Measurements from ENCODE around the gene GDI1. TPM values are rescaled to one million over a fixed set of nuclear protein-coding genes. Genes with fewer than 3 reads are reported as not detected.

GDI1 gene
- total and polyA plus RNA-seq, 2 experiments from 2014 or later: 48.5 to 95.9 TPM

GRCh38 chrX:154443479-154443910 is 6.5 kb downstream of the GDI1 start:
- no peaks in the 10 kb centered on the region for H3K9me2 ChIP-seq (ENCODE audit: insufficient read depth)
- H3K27me3 ChIP-seq (ENCODE audit: insufficient read depth): no peaks in the 10 kb centered on the region
- TF ChIP-seq POLR2AphosphoS5 (IDR thresholded peaks at IDR 0.05; ENCODE audit: low read depth) (no peak), CREB1 (CRISPR knock-in tag; IDR thresholded peaks at IDR 0.05; ENCODE audit: low read depth) (no peak), ZNF114 (CRISPR knock-in tag; IDR thresholded peaks at IDR 0.05) (no peak), STAT1 (IDR thresholded peaks at IDR 0.05; ENCODE audit: unreplicated experiment) (no peak)
- TF ChIP-seq, protein P1, sequence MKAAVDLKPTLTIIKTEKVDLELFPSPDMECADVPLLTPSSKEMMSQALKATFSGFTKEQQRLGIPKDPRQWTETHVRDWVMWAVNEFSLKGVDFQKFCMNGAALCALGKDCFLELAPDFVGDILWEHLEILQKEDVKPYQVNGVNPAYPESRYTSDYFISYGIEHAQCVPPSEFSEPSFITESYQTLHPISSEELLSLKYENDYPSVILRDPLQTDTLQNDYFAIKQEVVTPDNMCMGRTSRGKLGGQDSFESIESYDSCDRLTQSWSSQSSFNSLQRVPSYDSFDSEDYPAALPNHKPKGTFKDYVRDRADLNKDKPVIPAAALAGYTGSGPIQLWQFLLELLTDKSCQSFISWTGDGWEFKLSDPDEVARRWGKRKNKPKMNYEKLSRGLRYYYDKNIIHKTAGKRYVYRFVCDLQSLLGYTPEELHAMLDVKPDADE (IDR thresholded peaks at IDR 0.05): no peak
- H3K27me3 Mint-ChIP-seq (ENCODE audit: insufficient read depth, low read depth, poor library complexity): peaks cover 9% of the 10 kb centered on the region
- H3K4me1 Mint-ChIP-seq: peaks cover 3% of the 10 kb centered on the region; the same call in 1 of the 3 replicates
- no peaks in the 10 kb centered on the region for H3K36me3 ChIP-seq (ENCODE audit: insufficient read depth)
- H3K4me3 ChIP-seq: peak overlapping the region; percentile 51
- H3K4me3 Mint-ChIP-seq: peak overlapping the region; percentile 73
- no peak overlapping the region for H3K27ac ChIP-seq (ENCODE audit: low read depth)
- no peaks in the 10 kb centered on the region for H3K9me3 Mint-ChIP-seq
- no peaks in the 10 kb centered on the region for H3F3A ChIP-seq (replicated peaks; ENCODE audit: low read depth)
- peak overlapping the region; percentile 78 for H3K4me2 ChIP-seq
- no peak overlapping the region for H2AFZ ChIP-seq
- ATAC-seq (peak; percentile 45), DNase-seq (ENCODE audit: low spot score) (peak; percentile 30)
- no peak overlapping the region for H3K27ac Mint-ChIP-seq
- peaks cover 19% of the 10 kb centered on the region; the same call in 2 of the 3 replicates for H3K36me3 Mint-ChIP-seq (ENCODE audit: low read depth)
- H3K4me1 ChIP-seq (ENCODE audit: insufficient read depth): 0 out of 2 replicates have a peak, but pooled peaks cover 3% of the 10 kb centered on the region
- peaks cover 4% of the 10 kb centered on the region for H3K79me2 ChIP-seq (replicated peaks; ENCODE audit: insufficient read depth)
- H4K20me1 ChIP-seq (replicated peaks; ENCODE audit: insufficient read depth): no peaks in the 10 kb centered on the region

- Histone ChIP-seq H3K27me3 (ENCODE audit: insufficient read depth) (no peaks in the 10 kb centered on the region), H3K4me3 (peak within 1 kb of the TSS; percentile 62), H3K79me2 (replicated peaks; ENCODE audit: insufficient read depth) (no peaks in the 10 kb centered on the region), H3F3A (replicated peaks; ENCODE audit: low read depth) (no peaks in the 10 kb centered on the region), H3K4me1 (ENCODE audit: insufficient read depth) (0 out of 2 replicates have a peak, but pooled peaks cover 3% of the 10 kb centered on the region), H3K27ac (ENCODE audit: low read depth) (no peak within 1 kb of the TSS), H4K20me1 (replicated peaks; ENCODE audit: insufficient read depth) (no peaks in the 10 kb centered on the region), H3K9me2 (ENCODE audit: insufficient read depth) (no peaks in the 10 kb centered on the region), H3K36me3 (ENCODE audit: insufficient read depth) (no peaks in the 10 kb centered on the region), H2AFZ (no peak within 1 kb of the TSS), H3K4me2 (peak within 1 kb of the TSS; percentile 78)
- peak within 1 kb of the TSS; percentile 73 for H3K4me3 Mint-ChIP-seq
- H3K27ac Mint-ChIP-seq: no peak within 1 kb of the TSS
- H3K9me3 Mint-ChIP-seq: no peaks in the 10 kb centered on the region
- peaks cover 9% of the 10 kb centered on the region for H3K27me3 Mint-ChIP-seq (ENCODE audit: insufficient read depth, low read depth, poor library complexity)
- no peaks in the 10 kb centered on the region for H3K4me1 Mint-ChIP-seq
- peaks cover 16% of the 10 kb centered on the region; the same call in 2 of the 3 replicates for H3K36me3 Mint-ChIP-seq (ENCODE audit: low read depth)
- DNase-seq (ENCODE audit: low spot score) (peak; percentile 61), ATAC-seq (peak; percentile 69)
- TF ChIP-seq POLR2AphosphoS5 (IDR thresholded peaks at IDR 0.05; ENCODE audit: low read depth): 0 out of 2 replicates have a peak, but pooled peaks have one; percentile 5
- TF ChIP-seq EZH2 (IDR thresholded peaks at IDR 0.05; ENCODE audit: low read depth, unreplicated experiment): no peak
- no peak for TF ChIP-seq ZNF462 (CRISPR knock-in tag; IDR thresholded peaks at IDR 0.05)
- TF ChIP-seq, protein P2, sequence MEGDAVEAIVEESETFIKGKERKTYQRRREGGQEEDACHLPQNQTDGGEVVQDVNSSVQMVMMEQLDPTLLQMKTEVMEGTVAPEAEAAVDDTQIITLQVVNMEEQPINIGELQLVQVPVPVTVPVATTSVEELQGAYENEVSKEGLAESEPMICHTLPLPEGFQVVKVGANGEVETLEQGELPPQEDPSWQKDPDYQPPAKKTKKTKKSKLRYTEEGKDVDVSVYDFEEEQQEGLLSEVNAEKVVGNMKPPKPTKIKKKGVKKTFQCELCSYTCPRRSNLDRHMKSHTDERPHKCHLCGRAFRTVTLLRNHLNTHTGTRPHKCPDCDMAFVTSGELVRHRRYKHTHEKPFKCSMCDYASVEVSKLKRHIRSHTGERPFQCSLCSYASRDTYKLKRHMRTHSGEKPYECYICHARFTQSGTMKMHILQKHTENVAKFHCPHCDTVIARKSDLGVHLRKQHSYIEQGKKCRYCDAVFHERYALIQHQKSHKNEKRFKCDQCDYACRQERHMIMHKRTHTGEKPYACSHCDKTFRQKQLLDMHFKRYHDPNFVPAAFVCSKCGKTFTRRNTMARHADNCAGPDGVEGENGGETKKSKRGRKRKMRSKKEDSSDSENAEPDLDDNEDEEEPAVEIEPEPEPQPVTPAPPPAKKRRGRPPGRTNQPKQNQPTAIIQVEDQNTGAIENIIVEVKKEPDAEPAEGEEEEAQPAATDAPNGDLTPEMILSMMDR (conservative IDR thresholded peaks at IDR 0.05; ENCODE audit: low read depth in 2 of 2): no peak
- TF ChIP-seq STAT1 (IDR thresholded peaks at IDR 0.05; ENCODE audit: unreplicated experiment): no peak
- peak; percentile 79 for TF ChIP-seq CREB1 (CRISPR knock-in tag; IDR thresholded peaks at IDR 0.05; ENCODE audit: low read depth)
Observed at GRCh38 chrX:154443992-154444754, 7.2 kb downstream of the GDI1 start, which contains the start of gene FAM50A. FAM50A (plus strand) TSS chrX:154444141; CDS start chrX:154444236, 95 bp downstream.
